Measurements from ENCODE around the gene ANKRD36.
"Not testable (repeated sequence)": the region's sequence is repeated elsewhere in the genome, so short reads cannot be mapped to it uniquely, and the experiment has no call there.

The ANKRD36 gene

GRCh38 chr2:97113050-97113881 lies at the start of gene ANKRD36:
Gene ANKRD36 (plus strand): TSS chr2:97113153. CDS start chr2:97113740, 587 bp downstream.
- DNase-seq: not testable (repeated sequence)

GRCh38 chr2:97066030-97066429 lies 46.9 kb upstream of the ANKRD36 start:
- DNase-seq: not testable (repeated sequence)

GRCh38 chr2:97067279-97068004 lies 45.5 kb upstream of the ANKRD36 start:
- DNase-seq: no peak

- no peak for DNase-seq
These were observed 44.9 kb upstream of the ANKRD36 start for GRCh38 chr2:97068074-97068473.

- DNase-seq: peak in 2 of 3 experiments; percentile 35 to 40
These were observed 44.2 kb upstream of the ANKRD36 start for GRCh38 chr2:97068722-97069121.

GRCh38 chr2:97070915-97071314 lies 42.0 kb upstream of the ANKRD36 start:
- not testable (repeated sequence) for DNase-seq

GRCh38 chr2:97077213-97077612 lies 35.7 kb upstream of the ANKRD36 start:
- peak in 2 of 3 experiments; percentile 30 to 43 for DNase-seq

GRCh38 chr2:97080855-97081254 lies 32.1 kb upstream of the ANKRD36 start:
- DNase-seq: not testable (repeated sequence)

GRCh38 chr2:97082206-97082605 lies 30.7 kb upstream of the ANKRD36 start:
- not testable (repeated sequence) for DNase-seq

GRCh38 chr2:97083516-97083915 lies 29.4 kb upstream of the ANKRD36 start:
- DNase-seq: not testable (repeated sequence)

GRCh38 chr2:97085093-97085492 lies 27.9 kb upstream of the ANKRD36 start:
- DNase-seq: not testable (repeated sequence)

- DNase-seq: not testable (repeated sequence)
These were observed 24.2 kb upstream of the ANKRD36 start for GRCh38 chr2:97088706-97089105.

GRCh38 chr2:97092946-97093345 lies 20.0 kb upstream of the ANKRD36 start:
- DNase-seq: not testable (repeated sequence)

- not testable (repeated sequence) for DNase-seq
These were observed 18.8 kb upstream of the ANKRD36 start for GRCh38 chr2:97093983-97094771.

- DNase-seq: peak; percentile 47 to 81 (median 52)
These were observed 18.0 kb upstream of the ANKRD36 start, which contains the start of gene FAHD2B for GRCh38 chr2:97094772-97095611. Gene FAHD2B (minus strand): TSS chr2:97094882. CDS start chr2:97091706, 3,176 bp downstream.

GRCh38 chr2:97095661-97096060 lies 17.3 kb upstream of the ANKRD36 start:
- no peak for DNase-seq

GRCh38 chr2:97098786-97099372 lies 14.1 kb upstream of the ANKRD36 start:
- not testable (repeated sequence) for DNase-seq

GRCh38 chr2:97106878-97107277 lies 6.1 kb upstream of the ANKRD36 start:
- DNase-seq: not testable (repeated sequence)

- not testable (repeated sequence) for DNase-seq
These were observed 1.7 kb upstream of the ANKRD36 start for GRCh38 chr2:97111246-97111645.

- not testable (repeated sequence) for DNase-seq
These were observed 468 bp upstream of the ANKRD36 start for GRCh38 chr2:97112320-97113049.

- not testable (repeated sequence) for DNase-seq
These were observed 916 bp downstream of the ANKRD36 start for GRCh38 chr2:97113882-97114255.
